Sigmoid colon (tissue), 7 donors: Measurements from ENCODE around the gene ZFP90. TPM values are rescaled to one million over a fixed set of nuclear protein-coding genes. Genes with fewer than 3 reads are reported as not detected.

ENCODE experiments used
- DNase-seq: peaks from one replicate; pipeline ENCODE4 v3.0.0-alpha.2; 2019
- H3K27ac ChIP-seq, 4 donors: fragments of 200-600 bp; sonication (generic); one replicate each; pipeline ENCODE4 v1.5.1; 2016 to 2019; ENCODE audit warnings: mild to moderate bottlenecking in 1 of 4
- H3K27me3 ChIP-seq, 3 donors: fragments of 200-600 bp; sonication (generic); one replicate each; pipeline ENCODE4 v1.5.1; 2019; ENCODE audit warnings: mild to moderate bottlenecking in 1 of 3
- H3K36me3 ChIP-seq, 4 donors: fragments of 200-600 bp; sonication (generic); one replicate each; pipeline ENCODE4 v1.5.1; 2016 to 2019
- H3K4me1 ChIP-seq, 4 donors: fragments of 200-600 bp; sonication (generic); one replicate each; pipeline ENCODE4 v1.5.1; 2017 to 2019
- H3K4me3 ChIP-seq, 4 donors: fragments of 200-600 bp; sonication (generic); one replicate each; pipeline ENCODE4 v1.5.1; 2017 to 2019; ENCODE audit warnings: mild to moderate bottlenecking in 2 of 4, moderate library complexity in 1 of 4
- H3K9me3 ChIP-seq, 4 donors: fragments of 200-600 bp in 3 of 4; sonication (generic) in 3 of 4; one replicate each; pipeline versions ENCODE4 v1.5.1 to v1.6.1; 2013 to 2019
- EP300 ChIP-seq, 4 donors: sonication (generic); formaldehyde crosslinking; IDR thresholded peaks; one replicate each; pipeline ENCODE4 v1.6.1; 2017; ENCODE audit warnings: antibody characterized with exemption in 4 of 4
- POLR2A ChIP-seq, 2 donors: fragments of 450-650 bp; IDR thresholded peaks; one replicate each; pipeline ENCODE4 v1.6.1; 2016; ENCODE audit warnings: antibody characterized with exemption in 2 of 2, mild to moderate bottlenecking in 2 of 2, moderate library complexity in 2 of 2
- POLR2AphosphoS5 ChIP-seq, 4 donors: sonication (generic); formaldehyde crosslinking; IDR thresholded peaks; one replicate each; pipeline ENCODE4 v1.6.1; 2017; ENCODE audit warnings: antibody characterized with exemption in 4 of 4
- WGBS, 2 donors: extraction: QIAGEN DNeasy Blood & Tissue Kit; methylation state at CpG; one replicate each; pipeline ENCODE4 v1.1.7; 2013; 5-methylcytosine and 5-hydroxymethylcytosine counted together
- intact Hi-C: fragments of 100-400 bp; cut with DNase I; formaldehyde crosslinking; loops from one replicate; pipeline ENCODE4 v1.15.1; 2023
- polyA plus RNA-seq, 3 donors: library from polyadenylated mRNA; stranded (reverse); fragments of 200-250 nt; gene quantifications; one replicate each; pipeline ENCODE4 v1.2.3, GENCODE V29; 2013
- total RNA-seq, 4 donors: library from RNA; depleted of rRNA; stranded (reverse); fragments of >200 nt; gene quantifications; one replicate each; pipeline ENCODE4 v1.1.0, GENCODE V29; 2016
- TF ChIP-seq, protein P1 (sequence below), 4 experiments: fragments of 450-650 bp in 3 of 4; fragments of 200-600 bp in 1 of 4; IDR thresholded peaks; one replicate each; pipeline ENCODE4 v1.5.1; 2016 to 2019; ENCODE audit warnings: antibody characterized with exemption in 4 of 4, mild to moderate bottlenecking in 3 of 4, moderate library complexity in 2 of 4
- donor health status: healthy with polysubstance abuse.
- donor health status: Bipolar disorder and iron deficiency.
- donor health status: healthy.

ZFP90 gene
- total and polyA plus RNA-seq, 7 donors = 1.6 to 48.5 (median 33.4) TPM

DNA sequence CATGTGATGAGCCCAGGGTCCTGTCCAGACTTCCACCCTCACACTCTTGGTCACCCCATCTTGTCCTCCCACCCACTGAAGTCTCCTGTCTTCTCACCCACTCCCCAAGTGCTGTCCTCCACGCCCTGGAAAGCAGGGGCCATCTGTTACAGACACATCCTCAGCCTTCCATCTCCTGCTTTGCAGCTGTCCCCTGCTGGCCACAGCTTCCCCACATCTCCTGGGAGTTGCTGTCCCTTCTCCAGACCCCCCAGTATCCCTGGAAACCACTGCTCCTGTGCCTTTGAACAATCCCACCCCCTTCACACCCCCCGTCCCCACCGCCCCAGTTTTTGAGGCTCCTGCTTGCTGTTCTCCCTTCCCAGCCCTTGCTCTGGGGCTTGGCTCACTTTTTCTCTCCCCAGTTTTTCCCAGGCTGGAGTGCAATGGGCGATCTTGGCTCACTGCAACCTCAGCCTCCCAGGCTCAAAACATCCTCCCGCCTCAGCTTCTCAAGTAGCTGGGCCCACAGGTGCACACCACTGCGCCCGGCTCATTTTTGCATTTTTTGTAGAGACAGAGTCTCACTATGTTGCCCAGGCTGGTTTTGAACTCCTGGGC lies 30.4 kb upstream of the ZFP90 start:
- TF ChIP-seq, protein P1, sequence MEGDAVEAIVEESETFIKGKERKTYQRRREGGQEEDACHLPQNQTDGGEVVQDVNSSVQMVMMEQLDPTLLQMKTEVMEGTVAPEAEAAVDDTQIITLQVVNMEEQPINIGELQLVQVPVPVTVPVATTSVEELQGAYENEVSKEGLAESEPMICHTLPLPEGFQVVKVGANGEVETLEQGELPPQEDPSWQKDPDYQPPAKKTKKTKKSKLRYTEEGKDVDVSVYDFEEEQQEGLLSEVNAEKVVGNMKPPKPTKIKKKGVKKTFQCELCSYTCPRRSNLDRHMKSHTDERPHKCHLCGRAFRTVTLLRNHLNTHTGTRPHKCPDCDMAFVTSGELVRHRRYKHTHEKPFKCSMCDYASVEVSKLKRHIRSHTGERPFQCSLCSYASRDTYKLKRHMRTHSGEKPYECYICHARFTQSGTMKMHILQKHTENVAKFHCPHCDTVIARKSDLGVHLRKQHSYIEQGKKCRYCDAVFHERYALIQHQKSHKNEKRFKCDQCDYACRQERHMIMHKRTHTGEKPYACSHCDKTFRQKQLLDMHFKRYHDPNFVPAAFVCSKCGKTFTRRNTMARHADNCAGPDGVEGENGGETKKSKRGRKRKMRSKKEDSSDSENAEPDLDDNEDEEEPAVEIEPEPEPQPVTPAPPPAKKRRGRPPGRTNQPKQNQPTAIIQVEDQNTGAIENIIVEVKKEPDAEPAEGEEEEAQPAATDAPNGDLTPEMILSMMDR (IDR thresholded peaks at IDR 0.05) = no peak
- TF ChIP-seq POLR2A (IDR thresholded peaks at IDR 0.05) = no peak
- TF ChIP-seq POLR2AphosphoS5 (IDR thresholded peaks at IDR 0.05) = no peak
- no peak for TF ChIP-seq EP300 (IDR thresholded peaks at IDR 0.05)
- intact Hi-C loops = no loop called here

DNA sequence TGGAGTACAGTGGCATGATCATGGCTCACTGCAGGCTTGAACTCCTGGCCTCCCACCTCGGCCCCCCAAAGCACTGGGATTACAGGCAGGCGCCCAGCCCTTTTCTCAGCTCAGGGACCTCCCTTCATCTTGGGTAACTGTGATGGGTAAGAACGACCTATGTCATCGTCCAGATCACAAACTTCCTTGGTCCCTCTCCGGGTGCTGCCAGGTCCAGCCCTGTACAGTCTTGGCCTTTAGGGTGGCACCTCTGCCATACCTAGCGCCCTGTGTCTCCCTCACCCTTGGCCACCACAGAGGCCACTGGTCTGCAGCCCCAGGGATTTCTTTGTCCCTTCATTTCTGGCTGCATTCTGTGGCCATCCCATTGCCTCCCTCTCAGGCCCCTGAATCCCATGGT lies 29.7 kb upstream of the ZFP90 start:
- H3K4me1 ChIP-seq = peaks cover 0 to 7% (median 3%) of the 10 kb centered on the region in 4 donors
- H3K36me3 ChIP-seq = no peaks in the 10 kb centered on the region
- peaks cover 0 to 40% (median 11%) of the 10 kb centered on the region in 3 donors for H3K27me3 ChIP-seq
- TF ChIP-seq POLR2A (IDR thresholded peaks at IDR 0.05) = no peak
- TF ChIP-seq POLR2AphosphoS5 (IDR thresholded peaks at IDR 0.05) = no peak
- no peak for TF ChIP-seq EP300 (IDR thresholded peaks at IDR 0.05)
- TF ChIP-seq, protein P1 (IDR thresholded peaks at IDR 0.05) = no peak
- no peaks in the 10 kb centered on the region for H3K9me3 ChIP-seq
- no peak overlapping the region for H3K4me3 ChIP-seq
- 87 to 92% methylated on average over 6 of the region's 6 CpGs for WGBS, 2 donors
- no peak for DNase-seq
- intact Hi-C loops = no loop called here
- no peak overlapping the region for H3K27ac ChIP-seq

More for the DNA sequence above, 30.4 kb upstream of the ZFP90 start:
- Histone ChIP-seq H3K27ac (no peak overlapping the region), H3K27me3 (peaks cover 0 to 43% (median 11%) of the 10 kb centered on the region in 3 donors), H3K4me3 (no peak overlapping the region), H3K36me3 (no peaks in the 10 kb centered on the region), H3K4me1 (peaks cover 0 to 7% (median 3%) of the 10 kb centered on the region in 4 donors), H3K9me3 (no peaks in the 10 kb centered on the region)
- no peak for DNase-seq
- 86 to 90% methylated on average over 7 of the region's 7 CpGs for WGBS, 2 donors

DNA sequence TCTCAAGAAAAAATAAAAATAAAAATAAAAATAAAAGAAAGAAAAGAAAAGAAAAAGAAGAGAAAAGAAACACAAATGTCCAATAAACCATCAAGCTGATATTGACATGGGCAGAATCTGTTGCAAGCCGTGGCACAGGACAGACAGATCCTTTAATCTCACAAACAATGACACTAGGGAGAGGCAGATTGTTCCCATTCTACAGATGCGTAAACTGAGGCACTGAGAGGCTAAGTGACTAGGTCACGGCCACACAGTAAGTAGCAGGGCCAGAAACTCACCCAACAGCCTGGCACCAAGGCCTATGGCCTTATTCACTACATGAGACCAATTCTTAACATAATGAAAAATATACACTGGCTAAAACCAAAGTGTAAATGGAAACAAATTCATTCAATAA lies 28.3 kb upstream of the ZFP90 start:
- intact Hi-C loops = no loop called here
- 96 to 97% methylated on average over 3 of the region's 3 CpGs for WGBS, 2 donors

DNA sequence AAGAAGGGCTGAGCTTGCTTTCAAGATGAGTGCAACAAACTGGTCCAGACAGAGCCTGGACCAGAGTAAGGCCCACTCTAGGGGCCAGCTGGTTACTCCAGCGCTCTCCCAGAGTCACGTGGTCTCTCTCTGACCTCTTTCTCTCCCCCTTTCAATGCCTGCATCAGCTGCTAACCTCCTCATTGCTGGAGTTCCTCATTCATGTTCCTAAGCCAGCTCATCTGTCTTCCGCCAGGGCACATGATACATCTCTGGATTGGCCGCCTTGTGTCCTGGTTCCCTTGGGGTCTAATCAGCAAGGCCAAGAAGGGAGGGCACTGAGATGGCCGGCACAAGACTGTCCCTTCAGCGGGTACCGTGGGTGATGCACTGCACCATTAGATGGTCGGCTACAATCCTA lies 26.9 kb upstream of the ZFP90 start:
- H3K4me3 ChIP-seq = no peak overlapping the region
- WGBS, 2 donors = 73 to 75% methylated on average over 8 of the region's 8 CpGs
- no peak for DNase-seq
- H3K36me3 ChIP-seq = no peaks in the 10 kb centered on the region
- H3K27ac ChIP-seq = no peak overlapping the region
- TF ChIP-seq POLR2A (IDR thresholded peaks at IDR 0.05) (no peak), POLR2AphosphoS5 (IDR thresholded peaks at IDR 0.05) (no peak), EP300 (IDR thresholded peaks at IDR 0.05) (no peak)
- TF ChIP-seq, protein P1 (IDR thresholded peaks at IDR 0.05) = no peak
- H3K4me1 ChIP-seq = peaks cover 0 to 7% (median 3%) of the 10 kb centered on the region in 4 donors
- peaks cover 0 to 32% (median 11%) of the 10 kb centered on the region in 3 donors for H3K27me3 ChIP-seq
- intact Hi-C loops = no loop called here
- H3K9me3 ChIP-seq = no peaks in the 10 kb centered on the region

More for the DNA sequence above, 28.3 kb upstream of the ZFP90 start:
- Histone ChIP-seq H3K27me3 (peaks cover 0 to 32% (median 11%) of the 10 kb centered on the region in 3 donors), H3K9me3 (no peaks in the 10 kb centered on the region), H3K36me3 (no peaks in the 10 kb centered on the region), H3K4me1 (peaks cover 0 to 7% (median 3%) of the 10 kb centered on the region in 4 donors), H3K4me3 (no peak overlapping the region), H3K27ac (no peak overlapping the region)
- no peak for TF ChIP-seq EP300 (IDR thresholded peaks at IDR 0.05)
- TF ChIP-seq, protein P1 (IDR thresholded peaks at IDR 0.05) = no peak
- TF ChIP-seq POLR2A (IDR thresholded peaks at IDR 0.05) = no peak
- no peak for TF ChIP-seq POLR2AphosphoS5 (IDR thresholded peaks at IDR 0.05)
- no peak for DNase-seq
